NCI-H2171 (cell line): ENCODE measurements around the gene GEMIN4.
"Not testable (repeated sequence)": the region's sequence is repeated elsewhere in the genome, so short reads cannot be mapped to it uniquely, and the experiment has no call there.

ENCODE experiments used
- DNase-seq: peaks from one replicate; lab custom pipeline; 2025; lab: John Stamatoyannopoulos, UW

GEMIN4 gene

DNA sequence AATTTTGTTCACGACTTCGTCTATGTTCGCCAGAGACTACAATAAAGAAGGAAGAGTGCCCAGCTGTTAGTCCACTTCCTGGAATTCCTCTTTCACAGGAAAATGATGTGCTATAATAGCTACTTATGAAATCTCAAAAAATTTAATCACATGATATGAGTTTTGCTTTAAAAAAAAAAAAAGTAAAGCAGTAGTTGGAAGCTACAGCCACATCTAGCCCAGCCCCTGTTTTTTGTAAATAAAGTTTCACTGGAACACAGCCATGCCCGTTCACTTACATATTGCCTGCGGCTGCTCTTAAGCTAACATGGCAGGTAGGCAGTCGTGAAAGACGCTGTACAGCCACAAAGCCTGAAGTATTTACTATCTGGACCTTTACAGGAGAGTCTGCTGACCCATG, 52.7 kb downstream of the GEMIN4 start:
- DNase-seq: no peak

DNA sequence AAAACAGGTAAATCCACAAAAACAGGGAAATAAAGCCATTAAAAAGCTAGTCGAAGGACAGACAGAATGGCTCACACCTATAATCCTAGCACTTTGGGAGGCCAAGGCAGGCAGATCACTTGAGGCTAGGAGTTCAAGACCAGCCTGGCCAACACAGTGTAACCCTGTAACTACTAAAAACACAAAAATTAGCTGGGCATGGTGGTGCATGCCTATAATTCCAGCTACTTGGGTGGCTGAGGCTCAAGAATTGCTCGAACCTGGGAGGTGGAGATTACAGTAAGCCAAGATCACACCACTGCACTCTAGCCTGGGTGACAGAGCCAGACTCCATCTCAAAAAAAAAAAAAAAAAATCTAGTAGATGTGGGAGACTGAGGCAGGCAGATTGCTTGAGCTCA, 54.0 kb downstream of the GEMIN4 start:
- DNase-seq: not testable (repeated sequence)

DNA sequence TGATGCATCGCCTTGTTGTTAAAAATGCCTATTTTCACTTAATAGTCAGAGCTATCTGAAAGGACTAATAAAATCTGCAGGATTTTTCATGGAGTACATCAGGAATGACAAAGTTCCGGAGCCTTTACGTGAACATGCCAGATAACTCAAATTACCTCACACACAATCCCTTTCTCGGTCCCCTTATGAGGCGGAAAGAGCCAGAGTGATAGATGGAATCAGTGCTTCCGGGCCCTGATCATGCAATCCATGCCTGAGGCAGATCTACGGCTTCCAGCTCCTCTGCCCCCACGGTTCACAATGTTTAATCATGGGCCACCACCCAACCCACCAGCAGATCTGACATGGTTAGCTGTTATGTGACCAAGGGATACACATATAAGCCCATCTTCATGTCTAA, 54.4 kb downstream of the GEMIN4 start:
- DNase-seq: no peak

DNA sequence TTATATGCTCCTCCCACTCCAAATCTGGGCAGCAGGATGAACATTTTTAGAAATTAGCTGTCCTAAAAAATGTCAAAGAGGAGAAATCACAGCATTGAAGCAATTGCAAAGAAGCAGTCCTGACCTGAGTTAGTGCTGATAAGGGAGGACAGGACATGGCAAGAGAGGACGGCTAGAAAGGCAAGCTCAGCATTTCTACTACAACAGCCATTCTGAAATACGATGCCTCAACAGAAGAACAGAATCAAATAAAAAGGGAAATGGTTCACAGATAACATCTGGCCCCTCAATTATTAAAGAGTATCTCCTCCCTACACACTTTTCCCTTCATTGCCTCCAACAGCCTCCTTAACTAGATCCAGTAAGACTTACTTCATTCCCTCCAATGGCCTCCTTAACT, 55.7 kb downstream of the GEMIN4 start:
- no peak for DNase-seq
